MCF 10A (cell line): ENCODE measurements around the gene RNF212. TPM values are rescaled to one million over a fixed set of nuclear protein-coding genes. Genes with fewer than 3 reads are reported as not detected.

ENCODE experiments used
- BruUV-seq: library from RNA; stranded (reverse); fragments of 400-500 nt; replicated peaks from 2 replicates; lab custom pipeline; 2021; lab: Mats Ljungman, UMichigan
- CTCF ChIA-PET: fragments of 300-600 bp; sonication (Branson Sonifier 250); formaldehyde crosslinking; extraction: SDS; loops from one replicate; lab custom pipeline; 2021; ENCODE audit warnings: antibody characterized with exemption, inconsistent platforms; lab: Yijun Ruan, JAX
- POLR2A ChIA-PET: fragments of 300-600, 350-650 bp; sonication (Branson Sonifier 250); formaldehyde crosslinking; extraction: SDS; loops from one replicate; lab custom pipeline; 2020; ENCODE audit warnings: antibody characterized with exemption, inconsistent platforms; lab: Yijun Ruan, JAX
- DNase-seq: peaks from one replicate; pipeline ENCODE4 v3.0.0-alpha.2; 2018; ENCODE audit not compliant: unreplicated experiment
- H3K27ac Mint-ChIP-seq: one replicate; pipeline ENCODE4 v1.8.0; 2022; ENCODE audit warnings: mild to moderate bottlenecking, low read depth, mixed read lengths; ENCODE audit not compliant: unreplicated experiment
- H3K27me3 Mint-ChIP-seq: one replicate; pipeline ENCODE4 v1.8.0; 2022; ENCODE audit warnings: mixed read lengths; ENCODE audit not compliant: insufficient read depth, unreplicated experiment
- H3K36me3 Mint-ChIP-seq: one replicate; pipeline ENCODE4 v1.8.0; 2022; ENCODE audit warnings: mild to moderate bottlenecking, moderate library complexity, mixed read lengths; ENCODE audit not compliant: insufficient read depth, unreplicated experiment
- H3K4me1 Mint-ChIP-seq: one replicate; pipeline ENCODE4 v1.8.0; 2022; ENCODE audit warnings: mixed read lengths; ENCODE audit not compliant: insufficient read depth, unreplicated experiment
- H3K4me3 Mint-ChIP-seq: one replicate; pipeline ENCODE4 v1.8.0; 2022; ENCODE audit warnings: mild to moderate bottlenecking, moderate library complexity, mixed read lengths; ENCODE audit not compliant: unreplicated experiment
- H3K9me3 Mint-ChIP-seq: one replicate; pipeline ENCODE4 v1.8.0; 2022; ENCODE audit warnings: mixed read lengths; ENCODE audit not compliant: unreplicated experiment
- CTCF ChIP-seq: fragments of 200-600 bp; IDR thresholded peaks from one replicate; pipeline ENCODE4 v1.8.0; 2022; ENCODE audit warnings: antibody characterized with exemption, mild to moderate bottlenecking; ENCODE audit not compliant: unreplicated experiment
- intact Hi-C: fragments of 100-400 bp; cut with micrococcal nuclease; formaldehyde crosslinking; loops from 2 replicates; pipeline ENCODE4 v1.14.1; 2022
- total RNA-seq: library from RNA; stranded (reverse); gene quantifications from 2 replicates; pipeline ENCODE4 v1.2.3, GENCODE V29; 2022

Gene RNF212
- total RNA-seq, 1 experiment from 2014 or later: not detected

DNA sequence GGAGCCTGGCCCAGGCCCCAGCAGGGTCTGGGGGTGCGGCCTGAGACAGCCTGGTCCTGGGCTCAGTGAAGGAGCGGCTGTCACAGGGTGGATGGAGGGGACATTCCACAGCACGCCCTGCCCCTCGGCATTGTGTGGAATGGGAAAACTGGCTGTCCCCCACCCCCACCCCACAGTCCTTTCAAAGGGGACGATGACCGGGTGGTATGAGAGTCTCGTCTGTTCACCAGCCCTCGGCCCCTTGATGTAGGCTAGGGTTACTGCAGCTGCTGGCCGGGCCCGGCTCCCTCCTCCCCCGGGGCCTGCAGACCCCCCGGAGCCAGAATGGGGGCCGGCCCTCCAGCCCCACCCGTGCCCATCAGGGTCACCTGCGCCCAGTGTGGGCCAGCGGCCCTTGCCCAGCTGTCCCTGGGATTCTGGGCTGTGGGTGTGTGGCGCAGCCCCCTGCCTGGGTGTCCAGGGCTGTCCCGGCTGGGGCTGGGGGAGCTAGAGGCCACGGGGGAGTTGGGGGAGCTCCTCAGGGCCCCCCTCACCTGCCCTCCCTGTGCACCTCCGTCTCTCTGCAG, 90.2 kb downstream of the RNF212 start:
- Mint-ChIP-seq H3K36me3 (peaks cover 19% of the 10 kb centered on the region), H3K27me3 (no peaks in the 10 kb centered on the region), H3K9me3 (no peaks in the 10 kb centered on the region), H3K4me3 (no peak overlapping the region), H3K27ac (no peak overlapping the region), H3K4me1 (no peaks in the 10 kb centered on the region)
- ChIA-PET POLR2A (no interaction called here), CTCF (no interaction called here)
- no peak for TF ChIP-seq CTCF
- DNase-seq: no peak
- intact Hi-C loops: no loop called here
- BruUV-seq: no TSS peak

DNA sequence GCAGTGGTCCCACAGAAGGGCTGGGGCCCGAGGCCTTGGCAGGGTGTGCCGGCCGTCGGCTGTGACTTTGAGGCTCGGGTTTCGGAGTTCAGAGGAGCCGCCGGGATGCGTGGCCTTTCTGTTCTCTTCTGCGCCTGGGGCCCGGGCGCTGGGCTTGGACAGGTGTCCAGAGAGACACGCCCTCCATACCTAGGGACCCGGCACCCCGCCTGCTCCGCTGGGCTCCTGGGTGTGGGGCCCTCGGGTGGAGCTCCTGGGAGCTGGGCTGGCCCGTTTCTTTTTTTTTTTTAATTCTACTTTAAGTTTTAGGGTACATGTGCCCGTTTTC, 90.7 kb downstream of the RNF212 start:
- no peak overlapping the region for H3K4me3 Mint-ChIP-seq
- H3K9me3 Mint-ChIP-seq: no peaks in the 10 kb centered on the region
- DNase-seq: no peak
- no TSS peak for BruUV-seq
- H3K4me1 Mint-ChIP-seq: no peaks in the 10 kb centered on the region
- no peaks in the 10 kb centered on the region for H3K27me3 Mint-ChIP-seq
- no peak overlapping the region for H3K27ac Mint-ChIP-seq
- POLR2A ChIA-PET: no interaction called here
- peaks cover 20% of the 10 kb centered on the region for H3K36me3 Mint-ChIP-seq
- CTCF ChIA-PET: no interaction called here
- TF ChIP-seq CTCF: no peak
- intact Hi-C loops: no loop called here

DNA sequence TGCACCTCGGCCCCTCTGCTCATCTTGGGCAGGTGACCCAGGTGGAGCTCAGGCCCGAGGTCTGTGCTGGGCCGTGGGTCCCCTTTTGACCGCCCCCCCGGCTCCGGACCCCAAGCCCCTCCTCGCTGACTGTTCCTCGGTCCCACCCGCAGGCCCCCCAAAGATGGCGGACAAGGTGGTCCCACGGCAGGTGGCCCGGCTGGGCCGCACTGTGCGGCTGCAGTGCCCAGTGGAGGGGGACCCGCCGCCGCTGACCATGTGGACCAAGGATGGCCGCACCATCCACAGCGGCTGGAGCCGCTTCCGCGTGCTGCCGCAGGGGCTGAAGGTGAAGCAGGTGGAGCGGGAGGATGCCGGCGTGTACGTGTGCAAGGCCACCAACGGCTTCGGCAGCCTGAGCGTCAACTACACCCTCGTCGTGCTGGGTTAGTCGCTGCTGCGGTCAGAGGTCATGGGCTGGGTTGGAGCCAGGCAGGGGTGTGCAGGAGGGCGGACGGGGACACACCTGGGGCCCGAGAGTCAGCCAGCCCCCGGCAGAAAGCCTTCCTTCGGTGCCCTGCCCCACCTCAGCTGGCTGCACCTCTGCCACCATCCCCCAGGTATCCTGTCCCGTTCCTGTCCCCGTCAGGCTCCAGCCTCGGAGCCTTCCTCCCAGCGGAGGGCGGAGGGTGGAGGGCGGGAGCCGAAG, 91.2 kb downstream of the RNF212 start:
- Mint-ChIP-seq H3K4me3 (no peak overlapping the region), H3K4me1 (no peaks in the 10 kb centered on the region), H3K27ac (no peak overlapping the region), H3K36me3 (peaks cover 25% of the 10 kb centered on the region), H3K9me3 (no peaks in the 10 kb centered on the region), H3K27me3 (no peaks in the 10 kb centered on the region)
- TF ChIP-seq CTCF: no peak
- BruUV-seq: no TSS peak
- intact Hi-C loops: no loop called here
- DNase-seq: no peak
- CTCF ChIA-PET: no interaction called here
- POLR2A ChIA-PET: no interaction called here

Other genes with a start within 250 kb of the RNF212 start
- gene GAK, start 181.2 kb downstream of the RNF212 start, total RNA-seq: 70.4 and 72.9 TPM in 2 replicates
- gene TMEM175, start 181.1 kb downstream of the RNF212 start, total RNA-seq: 22.5 and 28.9 TPM in 2 replicates
- 15.9 and 17.4 TPM in 2 replicates for gene DGKQ, start 140.0 kb downstream of the RNF212 start, total RNA-seq
- 35.0 and 35.1 TPM in 2 replicates for gene IDUA, start 126.5 kb downstream of the RNF212 start, total RNA-seq
- gene SLC26A1, start 120.2 kb downstream of the RNF212 start, total RNA-seq: 0.10 and 0.16 TPM in 2 replicates
- 33.5 and 33.6 TPM in 2 replicates for gene FGFRL1, start 101.9 kb downstream of the RNF212 start, total RNA-seq
- 0.54 and 0.64 TPM in 2 replicates for gene SPON2, start 59.0 kb upstream of the RNF212 start, total RNA-seq
- 133 and 152 TPM in 2 replicates for gene CTBP1, start 135.6 kb upstream of the RNF212 start, total RNA-seq
- gene MAEA, start 176.3 kb upstream of the RNF212 start, total RNA-seq: 78.8 and 89.6 TPM in 2 replicates
- 41.1 and 43.6 TPM in 2 replicates for gene UVSSA, start 233.6 kb upstream of the RNF212 start, total RNA-seq